Measurements from ENCODE around the gene IL1RAPL2.

IL1RAPL2 gene

GRCh38 chrX:105645667-105646357 lies 1079.8 kb downstream of the IL1RAPL2 start:
- Histone ChIP-seq H3K9me3 (ENCODE audit: low read depth, low read length) (no peaks in the 10 kb centered on the region), H3K36me3 (ENCODE audit: insufficient read depth, low read length) (no peaks in the 10 kb centered on the region), H3K27ac (no peak overlapping the region), H3K9ac (ENCODE audit: insufficient read length) (no peak overlapping the region), H3K4me3 (no peak overlapping the region)
- TF ChIP-seq POLR2AphosphoS5 (IDR thresholded peaks at IDR 0.05; ENCODE audit: borderline replicate concordance, low read depth, low read length) (no peak), FOXP2 (optimal IDR thresholded peaks at IDR 0.05; ENCODE audit: control extremely low read depth, extremely low read length, insufficient read depth) (no peak), EZH2 (IDR thresholded peaks at IDR 0.05) (no peak)
- no peak for DNase-seq (ENCODE audit: low read depth, low spot score)

DNA sequence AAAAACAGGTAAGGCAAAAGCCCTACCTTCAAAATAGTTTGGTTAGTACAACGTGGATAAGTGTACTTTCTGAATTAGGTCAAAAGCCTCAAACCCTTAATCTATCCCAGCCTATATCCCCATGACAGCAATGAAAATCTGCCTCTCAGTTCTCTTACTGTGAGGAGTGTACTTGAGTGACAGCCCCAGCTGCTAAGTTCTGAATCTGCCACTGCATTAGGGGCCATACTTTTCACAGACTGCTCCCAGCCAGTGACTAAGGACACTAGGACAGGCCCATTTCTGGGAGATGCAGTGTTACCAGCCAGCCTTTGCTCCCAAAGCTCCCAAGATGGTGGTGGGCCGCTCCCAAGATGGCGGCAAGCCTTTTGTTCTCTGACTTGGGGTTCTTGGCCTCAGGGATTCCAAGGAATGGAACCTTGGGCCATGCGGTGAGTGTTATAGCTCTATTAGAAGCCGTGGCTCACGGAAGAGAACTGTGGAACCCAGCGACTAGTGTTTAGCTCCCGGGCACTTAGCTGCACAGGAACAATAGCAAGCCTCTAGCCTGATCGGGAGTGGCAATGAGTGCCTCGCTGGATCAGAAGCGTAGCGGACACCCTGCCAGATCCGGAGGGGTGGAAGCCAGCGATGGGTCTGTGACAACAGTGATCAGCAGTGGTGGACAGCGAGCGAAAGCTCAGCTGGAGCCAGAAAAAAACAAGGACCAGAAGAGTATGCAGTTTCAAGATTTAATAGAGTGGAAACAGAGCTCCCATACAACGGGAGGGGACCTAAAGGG lies 1080.8 kb downstream of the IL1RAPL2 start:
- no peak for TF ChIP-seq FOXP2 (optimal IDR thresholded peaks at IDR 0.05; ENCODE audit: control extremely low read depth, extremely low read length, insufficient read depth)
- no peak for TF ChIP-seq POLR2AphosphoS5 (IDR thresholded peaks at IDR 0.05; ENCODE audit: borderline replicate concordance, low read depth, low read length)
- no peak for TF ChIP-seq EZH2 (IDR thresholded peaks at IDR 0.05)
- Histone ChIP-seq H3K27ac (no peak overlapping the region), H3K36me3 (ENCODE audit: insufficient read depth, low read length) (no peaks in the 10 kb centered on the region), H3K4me3 (no peak overlapping the region), H3K9me3 (ENCODE audit: low read depth, low read length) (no peaks in the 10 kb centered on the region), H3K9ac (ENCODE audit: insufficient read length) (no peak overlapping the region)
- no peak for DNase-seq (ENCODE audit: low read depth, low spot score)

DNA sequence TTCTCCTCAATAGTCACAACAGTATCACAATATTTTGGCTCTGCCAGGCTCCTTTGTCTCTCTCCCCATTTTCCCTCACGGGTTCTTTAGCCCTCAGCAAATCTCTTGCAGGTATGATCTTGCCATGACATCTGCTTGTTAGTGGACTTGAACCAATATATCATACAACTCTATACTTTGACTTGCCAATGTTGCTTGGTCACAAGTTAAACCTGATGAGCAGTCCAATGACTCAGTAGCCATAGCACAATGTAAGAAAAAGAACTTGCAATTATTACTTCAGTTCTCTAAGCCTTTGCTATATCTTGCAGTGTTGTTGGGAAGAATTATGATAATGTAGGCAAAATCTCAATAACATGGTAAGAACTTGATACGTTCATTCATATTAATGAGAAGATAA lies 1081.8 kb downstream of the IL1RAPL2 start:
- no peak for DNase-seq (ENCODE audit: low read depth, low spot score)
- Histone ChIP-seq H3K9me3 (ENCODE audit: low read depth, low read length) (no peaks in the 10 kb centered on the region), H3K4me3 (no peak overlapping the region), H3K9ac (ENCODE audit: insufficient read length) (no peak overlapping the region), H3K27ac (no peak overlapping the region), H3K36me3 (ENCODE audit: insufficient read depth, low read length) (no peaks in the 10 kb centered on the region)
- TF ChIP-seq FOXP2 (optimal IDR thresholded peaks at IDR 0.05; ENCODE audit: control extremely low read depth, extremely low read length, insufficient read depth) (no peak), EZH2 (IDR thresholded peaks at IDR 0.05) (no peak), POLR2AphosphoS5 (IDR thresholded peaks at IDR 0.05; ENCODE audit: borderline replicate concordance, low read depth, low read length) (no peak)

DNA sequence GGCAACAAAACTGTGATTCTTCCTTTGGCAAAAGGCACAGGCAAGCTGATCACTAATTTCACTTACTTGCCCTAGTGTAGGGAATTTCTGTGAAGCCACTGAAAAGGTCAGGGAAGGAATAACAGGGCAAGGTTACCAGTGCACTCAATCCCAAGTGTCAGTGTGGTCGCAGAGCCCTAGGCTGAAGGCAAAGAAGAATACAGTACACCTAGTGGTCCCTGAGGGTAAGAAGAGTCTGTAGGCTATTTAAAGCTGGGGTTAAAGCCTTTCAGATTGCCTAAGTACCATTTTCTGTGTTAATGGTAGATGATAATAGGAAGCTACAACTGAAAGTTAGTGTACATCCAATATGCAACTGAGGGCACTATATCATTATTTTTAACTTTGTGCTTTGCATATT lies 1082.7 kb downstream of the IL1RAPL2 start:
- no peak overlapping the region for H3K4me3 ChIP-seq
- TF ChIP-seq FOXP2 (optimal IDR thresholded peaks at IDR 0.05; ENCODE audit: control extremely low read depth, extremely low read length, insufficient read depth) (no peak), EZH2 (IDR thresholded peaks at IDR 0.05) (no peak), POLR2AphosphoS5 (IDR thresholded peaks at IDR 0.05; ENCODE audit: borderline replicate concordance, low read depth, low read length) (no peak)
- no peak for DNase-seq (ENCODE audit: low read depth, low spot score)
- H3K36me3 ChIP-seq (ENCODE audit: insufficient read depth, low read length), result no peaks in the 10 kb centered on the region
- no peak overlapping the region for H3K27ac ChIP-seq
- H3K9me3 ChIP-seq (ENCODE audit: low read depth, low read length), result no peaks in the 10 kb centered on the region
- H3K9ac ChIP-seq (ENCODE audit: insufficient read length), result no peak overlapping the region

- TF ChIP-seq EZH2 (IDR thresholded peaks at IDR 0.05) (no peak), POLR2AphosphoS5 (IDR thresholded peaks at IDR 0.05; ENCODE audit: borderline replicate concordance, low read depth, low read length) (no peak), FOXP2 (optimal IDR thresholded peaks at IDR 0.05; ENCODE audit: control extremely low read depth, extremely low read length, insufficient read depth) (no peak)
- H3K36me3 ChIP-seq (ENCODE audit: insufficient read depth, low read length), result no peaks in the 10 kb centered on the region
- H3K27ac ChIP-seq, result no peak overlapping the region
- no peaks in the 10 kb centered on the region for H3K9me3 ChIP-seq (ENCODE audit: low read depth, low read length)
- no peak overlapping the region for H3K9ac ChIP-seq (ENCODE audit: insufficient read length)
- no peak overlapping the region for H3K4me3 ChIP-seq
- DNase-seq (ENCODE audit: low read depth, low spot score), result no peak
Observed at GRCh38 chrX:105650577-105650976, 1084.6 kb downstream of the IL1RAPL2 start.

DNA sequence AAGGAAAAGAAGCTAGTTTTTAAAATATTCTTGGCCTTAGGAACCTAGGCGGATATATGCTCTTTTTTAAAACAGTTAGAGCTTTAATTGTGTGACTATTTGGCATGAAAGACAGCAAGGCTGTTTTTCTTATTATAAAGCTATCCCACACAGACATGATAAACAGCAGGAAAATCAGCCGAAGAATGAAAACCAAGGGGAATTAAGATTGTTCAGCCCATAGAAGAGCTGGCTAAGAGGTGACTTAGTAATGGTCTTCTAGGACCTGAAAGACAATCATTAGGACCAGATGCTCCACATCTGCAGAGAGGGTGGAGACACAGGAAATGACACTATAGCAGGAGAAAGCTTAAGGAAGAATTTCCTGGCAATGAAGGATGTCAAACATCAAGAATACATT lies 1085.0 kb downstream of the IL1RAPL2 start:
- no peak for DNase-seq (ENCODE audit: low read depth, low spot score)
- no peak overlapping the region for H3K9ac ChIP-seq (ENCODE audit: insufficient read length)
- H3K9me3 ChIP-seq (ENCODE audit: low read depth, low read length), result no peaks in the 10 kb centered on the region
- H3K4me3 ChIP-seq, result no peak overlapping the region
- no peak overlapping the region for H3K27ac ChIP-seq
- TF ChIP-seq FOXP2 (optimal IDR thresholded peaks at IDR 0.05; ENCODE audit: control extremely low read depth, extremely low read length, insufficient read depth) (no peak), EZH2 (IDR thresholded peaks at IDR 0.05) (no peak), POLR2AphosphoS5 (IDR thresholded peaks at IDR 0.05; ENCODE audit: borderline replicate concordance, low read depth, low read length) (no peak)
- no peaks in the 10 kb centered on the region for H3K36me3 ChIP-seq (ENCODE audit: insufficient read depth, low read length)

DNA sequence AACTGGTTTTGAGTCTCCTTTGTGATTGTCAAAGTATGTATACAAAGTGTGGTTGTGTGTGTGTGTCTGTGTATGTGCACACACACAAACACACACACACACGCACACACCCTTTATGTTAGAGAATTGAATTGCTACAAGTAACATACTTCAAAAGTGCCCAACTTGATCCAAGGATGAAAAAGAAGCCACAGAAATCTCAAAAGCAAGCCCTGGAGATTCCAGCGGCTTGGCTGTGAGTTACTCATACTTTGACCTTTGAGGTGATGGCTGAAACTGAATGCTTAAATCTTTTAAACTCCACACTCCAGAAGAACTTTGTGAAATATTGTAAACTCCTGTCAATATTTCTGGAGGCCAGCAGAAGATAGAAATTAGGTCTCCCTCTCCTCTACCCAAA lies 1087.9 kb downstream of the IL1RAPL2 start:
- Histone ChIP-seq H3K36me3 (ENCODE audit: insufficient read depth, low read length) (no peaks in the 10 kb centered on the region), H3K4me3 (no peak overlapping the region)
- no peak for DNase-seq (ENCODE audit: low read depth, low spot score)

DNA sequence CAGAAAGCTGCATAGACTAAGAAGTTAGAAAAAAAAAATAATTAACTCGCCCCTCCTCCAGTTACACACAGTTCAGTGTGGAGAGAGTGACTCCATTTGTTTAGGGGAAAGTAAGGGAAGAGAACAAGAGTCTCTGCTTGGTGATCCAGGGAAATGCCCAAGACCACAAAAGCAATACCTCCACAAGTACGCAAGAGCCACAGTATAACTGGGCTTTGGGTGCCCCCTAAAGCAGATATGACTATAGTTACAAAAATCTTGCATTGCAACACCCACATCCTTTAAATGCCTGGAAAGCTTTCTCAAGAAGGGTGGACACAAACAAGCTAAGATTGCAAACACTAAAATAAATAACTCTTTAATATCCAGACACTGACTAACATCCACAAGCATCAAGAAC lies 1092.1 kb downstream of the IL1RAPL2 start:
- TF ChIP-seq POLR2AphosphoS5 (IDR thresholded peaks at IDR 0.05; ENCODE audit: borderline replicate concordance, low read depth, low read length) (no peak), FOXP2 (optimal IDR thresholded peaks at IDR 0.05; ENCODE audit: control extremely low read depth, extremely low read length, insufficient read depth) (no peak), EZH2 (IDR thresholded peaks at IDR 0.05) (no peak)
- DNase-seq (ENCODE audit: low read depth, low spot score), result no peak

More for the DNA sequence above, 1087.9 kb downstream of the IL1RAPL2 start:
- TF ChIP-seq POLR2AphosphoS5 (IDR thresholded peaks at IDR 0.05; ENCODE audit: borderline replicate concordance, low read depth, low read length) (no peak), EZH2 (IDR thresholded peaks at IDR 0.05) (no peak), FOXP2 (optimal IDR thresholded peaks at IDR 0.05; ENCODE audit: control extremely low read depth, extremely low read length, insufficient read depth) (no peak)
- no peak overlapping the region for H3K27ac ChIP-seq
- H3K9ac ChIP-seq (ENCODE audit: insufficient read length), result no peak overlapping the region
- H3K9me3 ChIP-seq (ENCODE audit: low read depth, low read length), result no peaks in the 10 kb centered on the region

More for the DNA sequence above, 1092.1 kb downstream of the IL1RAPL2 start:
- Histone ChIP-seq H3K27ac (no peak overlapping the region), H3K36me3 (ENCODE audit: insufficient read depth, low read length) (no peaks in the 10 kb centered on the region), H3K9ac (ENCODE audit: insufficient read length) (no peak overlapping the region), H3K4me3 (no peak overlapping the region), H3K9me3 (ENCODE audit: low read depth, low read length) (no peaks in the 10 kb centered on the region)
